ENCODE results near the gene ZCCHC14.
"Not testable (repeated sequence)": the region's sequence is repeated elsewhere in the genome, so short reads cannot be mapped to it uniquely, and the experiment has no call there.

The ZCCHC14 gene

GRCh38 chr16:87412371-87412995 is 80.3 kb downstream of the ZCCHC14 start:
- DNase-seq (ENCODE audit: low read depth in 2 of 3, low spot score in 2 of 3), result no peak

- DNase-seq (ENCODE audit: low read depth in 2 of 3, low spot score in 2 of 3), result no peak
Observed at GRCh38 chr16:87411375-87412271, 81.2 kb downstream of the ZCCHC14 start.

GRCh38 chr16:87410968-87411367 is 81.9 kb downstream of the ZCCHC14 start:
- DNase-seq (ENCODE audit: low read depth in 2 of 3, low spot score in 2 of 3), result no peak

GRCh38 chr16:87410530-87410929 is 82.3 kb downstream of the ZCCHC14 start:
- DNase-seq (ENCODE audit: low read depth in 2 of 3, low spot score in 2 of 3), result no peak

- DNase-seq (ENCODE audit: low read depth in 2 of 3, low spot score in 2 of 3), result no peak
Observed at GRCh38 chr16:87409781-87410180, 83.0 kb downstream of the ZCCHC14 start.

GRCh38 chr16:87409153-87409552 is 83.7 kb downstream of the ZCCHC14 start:
- DNase-seq (ENCODE audit: low read depth in 2 of 3, low spot score in 2 of 3), result no peak

- DNase-seq (ENCODE audit: low read depth in 2 of 3, low spot score in 2 of 3), result no peak
Observed at GRCh38 chr16:87407511-87408112, 85.2 kb downstream of the ZCCHC14 start.

- DNase-seq (ENCODE audit: low read depth in 2 of 3, low spot score in 2 of 3), result no peak
Observed at GRCh38 chr16:87406495-87407088, 86.2 kb downstream of the ZCCHC14 start.

GRCh38 chr16:87404764-87405625 is 87.8 kb downstream of the ZCCHC14 start:
- DNase-seq (ENCODE audit: low read depth in 2 of 3, low spot score in 2 of 3), result no peak

- DNase-seq (ENCODE audit: low read depth in 2 of 3, low spot score in 2 of 3), result no peak
Observed at GRCh38 chr16:87395181-87395842, 97.5 kb downstream of the ZCCHC14 start.

GRCh38 chr16:87393680-87394055 is 99.2 kb downstream of the ZCCHC14 start:
- DNase-seq (ENCODE audit: low read depth in 2 of 3, low spot score in 2 of 3), result no peak

GRCh38 chr16:87392821-87393679 is 99.8 kb downstream of the ZCCHC14 start:
- peak in 1 of 3 experiments; percentile 26 for DNase-seq (ENCODE audit: low read depth in 2 of 3, low spot score in 2 of 3)

GRCh38 chr16:87391950-87392820 is 100.6 kb downstream of the ZCCHC14 start, which contains the start of gene MAP1LC3B:
Gene MAP1LC3B (plus strand): TSS chr16:87392336. CDS start chr16:87392428, 92 bp downstream.
- peak; percentile 97 to 100 (median 97) for DNase-seq (ENCODE audit: low read depth in 2 of 3, low spot score in 2 of 3)

GRCh38 chr16:87391324-87391949 is 101.4 kb downstream of the ZCCHC14 start:
- DNase-seq (ENCODE audit: low read depth in 2 of 3, low spot score in 2 of 3), result no peak

- no peak for DNase-seq (ENCODE audit: low read depth in 2 of 3, low spot score in 2 of 3)
Observed at GRCh38 chr16:87390641-87391323, 102.0 kb downstream of the ZCCHC14 start.

GRCh38 chr16:87389914-87390313 is 102.9 kb downstream of the ZCCHC14 start:
- not testable (repeated sequence) for DNase-seq (ENCODE audit: low read depth in 2 of 3, low spot score in 2 of 3)

- no peak for DNase-seq (ENCODE audit: low read depth in 2 of 3, low spot score in 2 of 3)
Observed at GRCh38 chr16:87389245-87389644, 103.6 kb downstream of the ZCCHC14 start.
